ENCODE measurements around the gene ADORA2B.
"Not testable (repeated sequence)": the region's sequence is repeated elsewhere in the genome, so short reads cannot be mapped to it uniquely, and the experiment has no call there.

Gene ADORA2B

DNA sequence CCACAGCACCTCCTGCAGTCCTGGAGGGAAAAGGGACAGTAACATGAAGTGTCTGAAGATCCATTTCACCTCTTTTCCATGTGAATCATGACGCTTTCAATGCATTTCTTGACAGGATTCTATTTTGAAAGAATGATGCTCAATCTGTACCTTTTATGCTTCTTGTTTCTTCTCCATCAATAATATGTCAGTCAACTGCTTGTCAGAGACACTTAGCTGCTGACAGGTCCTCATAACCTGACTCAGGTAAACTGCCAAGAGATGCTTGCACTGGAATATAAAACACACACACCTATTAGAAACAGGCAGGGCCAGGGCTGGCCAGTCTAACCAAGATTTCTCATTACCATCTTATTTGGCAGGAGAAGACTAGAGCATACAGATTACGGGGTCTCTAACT, 33.0 kb downstream of the ADORA2B start:
- H3K4me3 ChIP-seq (ENCODE audit: low read length), result no peak overlapping the region
- TF ChIP-seq ZNF274 (IDR thresholded peaks at IDR 0.05; ENCODE audit: low read depth, low read length), result no peak

DNA sequence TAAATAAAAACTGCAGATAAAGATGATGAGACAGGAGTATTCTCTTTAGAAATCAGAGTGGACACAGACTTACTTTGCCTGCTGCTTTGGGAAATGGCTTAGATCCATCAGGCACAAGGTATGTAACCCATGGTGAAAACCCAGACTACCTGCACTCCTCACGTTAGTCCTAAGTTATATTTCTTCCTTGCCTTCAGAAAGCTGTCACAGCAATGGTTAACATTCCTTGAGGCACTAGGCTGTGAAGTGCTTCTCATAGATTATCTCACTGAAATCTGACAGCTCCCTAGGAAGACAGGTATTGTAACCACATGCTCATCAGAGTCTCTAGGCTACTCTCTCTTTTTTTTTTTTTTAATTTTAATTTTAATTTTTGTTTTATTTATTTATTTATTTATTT, 33.7 kb downstream of the ADORA2B start:
- no peak overlapping the region for H3K4me3 ChIP-seq (ENCODE audit: low read length)
- no peak for TF ChIP-seq ZNF274 (IDR thresholded peaks at IDR 0.05; ENCODE audit: low read depth, low read length)

DNA sequence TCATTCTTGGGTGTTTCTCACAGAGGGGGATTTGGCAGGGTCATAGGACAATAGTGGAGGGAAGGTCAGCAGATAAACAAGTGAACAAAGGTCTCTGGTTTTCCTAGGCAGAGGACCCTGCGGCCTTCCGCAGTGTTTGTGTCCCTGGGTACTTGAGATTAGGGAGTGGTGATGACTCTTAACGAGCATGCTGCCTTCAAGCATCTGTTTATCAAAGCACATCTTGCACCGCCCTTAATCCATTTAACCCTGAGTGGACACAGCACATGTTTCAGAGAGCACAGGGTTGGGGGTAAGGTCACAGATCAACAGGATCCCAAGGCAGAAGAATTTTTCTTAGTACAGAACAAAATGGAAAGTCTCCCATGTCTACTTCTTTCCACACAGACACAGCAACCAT, 34.1 kb downstream of the ADORA2B start:
- H3K4me3 ChIP-seq (ENCODE audit: low read length), result not testable (repeated sequence)

DNA sequence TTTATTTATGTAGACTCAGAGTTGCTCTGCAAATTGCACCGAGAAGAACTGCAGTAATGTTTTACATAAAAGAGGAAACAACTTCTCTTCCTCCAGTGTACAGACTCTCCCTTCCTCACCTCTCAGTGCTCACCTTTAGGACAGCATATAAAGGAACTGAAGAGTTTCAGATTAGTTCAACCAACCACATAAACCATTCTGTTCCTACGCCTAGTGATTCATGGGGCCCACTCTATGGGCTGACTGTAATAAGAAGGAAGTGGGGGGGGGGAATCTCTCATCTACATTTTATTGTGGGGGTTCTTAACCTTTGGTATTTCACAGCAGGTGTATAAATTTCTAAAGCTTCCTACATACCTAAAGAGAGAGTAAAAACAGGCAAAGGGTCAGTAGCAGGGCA, 36.3 kb downstream of the ADORA2B start:
- H3K4me3 ChIP-seq (ENCODE audit: low read length), result no peak overlapping the region
- TF ChIP-seq ZNF274 (IDR thresholded peaks at IDR 0.05; ENCODE audit: low read depth, low read length), result no peak

- TF ChIP-seq ZNF274 (IDR thresholded peaks at IDR 0.05; ENCODE audit: low read depth, low read length), result no peak
- H3K4me3 ChIP-seq (ENCODE audit: low read length), result no peak overlapping the region
Measured at GRCh38 chr17:15981646-15982580, 37.0 kb downstream of the ADORA2B start.

DNA sequence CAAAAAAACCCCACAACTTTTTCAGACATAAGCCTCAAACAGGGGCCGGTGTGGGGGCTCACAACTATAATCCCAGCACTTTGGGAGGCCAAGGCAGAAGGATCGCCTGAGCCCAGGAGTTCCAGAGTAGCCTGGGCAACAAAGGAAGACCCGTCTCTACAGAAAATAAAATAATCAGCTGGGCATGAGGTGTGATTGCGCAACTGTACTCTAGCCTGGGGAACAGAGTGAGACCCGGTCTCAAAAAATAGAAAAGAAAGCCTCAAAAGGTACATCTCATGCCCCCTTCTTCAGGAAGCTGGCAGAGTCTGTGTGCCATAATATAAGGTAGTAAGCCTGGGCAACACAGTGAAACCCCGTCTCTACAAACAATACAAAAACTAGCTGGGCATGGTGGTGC, 51.4 kb downstream of the ADORA2B start:
- no peak overlapping the region for H3K4me3 ChIP-seq (ENCODE audit: low read length)
- no peak for TF ChIP-seq ZNF274 (IDR thresholded peaks at IDR 0.05; ENCODE audit: low read depth, low read length)

- H3K4me3 ChIP-seq (ENCODE audit: low read length), result no peak overlapping the region
- no peak for TF ChIP-seq ZNF274 (IDR thresholded peaks at IDR 0.05; ENCODE audit: low read depth, low read length)
Measured at GRCh38 chr17:15998031-15998562, 53.2 kb downstream of the ADORA2B start.

DNA sequence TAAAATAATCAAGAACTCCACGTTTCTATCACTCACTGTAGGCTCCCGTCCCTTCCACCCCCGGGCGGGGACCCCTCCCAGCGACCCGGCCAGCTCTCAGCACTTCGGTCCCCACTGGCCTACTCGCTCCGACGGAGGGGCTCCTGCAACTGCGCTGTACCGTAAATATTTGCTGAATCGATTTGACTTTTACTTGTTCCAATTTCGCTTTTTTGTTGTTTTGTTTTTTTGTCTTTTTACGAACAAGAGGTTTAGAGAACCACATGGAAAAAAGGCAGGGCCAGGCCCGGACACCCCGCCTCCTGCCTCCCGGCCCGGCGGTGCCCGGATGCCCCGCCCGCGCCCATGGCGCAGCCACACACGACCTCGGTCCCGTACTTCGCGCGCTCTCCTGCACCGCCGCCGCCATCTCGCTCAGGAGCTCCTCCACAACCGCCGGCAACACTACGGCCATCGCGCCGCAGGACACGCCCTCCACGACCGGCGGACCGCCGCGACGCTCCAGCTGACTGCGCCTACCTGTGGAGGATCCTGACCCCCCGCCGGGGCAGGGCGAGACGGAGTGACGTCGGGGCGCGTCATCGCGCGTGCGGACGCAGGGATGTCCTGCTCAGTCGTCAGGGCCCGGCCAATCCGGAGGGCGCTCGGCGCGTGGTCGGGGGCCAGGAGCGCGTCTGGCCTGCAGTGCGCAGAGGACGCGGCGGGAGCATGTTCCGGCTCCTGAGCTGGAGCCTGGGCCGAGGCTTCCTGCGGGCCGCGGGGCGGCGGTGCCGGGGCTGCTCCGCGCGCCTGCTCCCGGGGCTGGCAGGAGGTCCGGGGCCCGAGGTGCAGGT, 54.4 kb downstream of the ADORA2B start, which contains the start of the genes TTC19 and ZSWIM7:
Gene TTC19 (plus strand): TSS at position 684 of the 833 bp plus-strand sequence. CDS start 25 bp downstream, at position 709.
Gene ZSWIM7 (minus strand): TSS at position 564 of the 833 bp plus-strand sequence. CDS start 110 bp downstream, at position 454.
- H3K4me3 ChIP-seq (ENCODE audit: low read length), result peak within 1 kb of the TSS; percentile 89
- no peak for TF ChIP-seq ZNF274 (IDR thresholded peaks at IDR 0.05; ENCODE audit: low read depth, low read length)

GRCh38 chr17:15999974-16000827, 55.3 kb downstream of the ADORA2B start:
- no peak for TF ChIP-seq ZNF274 (IDR thresholded peaks at IDR 0.05; ENCODE audit: low read depth, low read length)
- H3K4me3 ChIP-seq (ENCODE audit: low read length), result peak overlapping the region; percentile 89

DNA sequence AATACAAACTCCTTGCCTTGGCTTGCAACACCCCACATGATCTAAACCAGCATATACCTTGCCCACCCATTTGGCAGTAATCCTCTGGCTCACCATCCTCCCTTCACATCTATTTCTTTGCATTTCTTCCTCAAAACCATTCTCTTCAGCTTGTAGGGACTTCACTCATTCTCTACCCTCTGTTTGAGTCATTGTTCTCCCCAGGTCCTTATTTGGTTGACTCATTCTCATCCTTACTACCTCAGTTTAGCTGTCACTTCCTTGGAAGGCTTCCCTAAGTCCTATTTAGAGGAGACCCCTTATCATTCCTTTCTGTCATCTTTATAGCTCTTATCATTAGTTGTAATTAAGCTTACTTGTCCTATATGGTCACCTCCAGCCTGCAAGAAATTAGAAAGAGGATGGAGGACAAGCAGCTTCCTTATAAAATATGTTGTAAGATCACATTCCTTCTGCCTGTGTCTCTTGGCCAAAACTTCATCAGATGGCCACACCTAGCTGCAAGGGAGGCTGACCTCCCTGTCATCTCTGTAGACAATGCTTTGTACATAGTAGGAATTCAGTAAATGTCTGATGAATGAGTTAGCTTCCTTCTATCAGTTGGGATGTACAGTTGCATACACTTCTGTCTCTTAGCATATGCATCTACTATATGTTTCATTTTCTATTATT, 56.4 kb downstream of the ADORA2B start:
- H3K4me3 ChIP-seq (ENCODE audit: low read length), result peak overlapping the region; percentile 89
- TF ChIP-seq ZNF274 (IDR thresholded peaks at IDR 0.05; ENCODE audit: low read depth, low read length), result no peak

- no peak for TF ChIP-seq ZNF274 (IDR thresholded peaks at IDR 0.05; ENCODE audit: low read depth, low read length)
- no peak overlapping the region for H3K4me3 ChIP-seq (ENCODE audit: low read length)
Measured at GRCh38 chr17:16002708-16003260, 57.9 kb downstream of the ADORA2B start.

DNA sequence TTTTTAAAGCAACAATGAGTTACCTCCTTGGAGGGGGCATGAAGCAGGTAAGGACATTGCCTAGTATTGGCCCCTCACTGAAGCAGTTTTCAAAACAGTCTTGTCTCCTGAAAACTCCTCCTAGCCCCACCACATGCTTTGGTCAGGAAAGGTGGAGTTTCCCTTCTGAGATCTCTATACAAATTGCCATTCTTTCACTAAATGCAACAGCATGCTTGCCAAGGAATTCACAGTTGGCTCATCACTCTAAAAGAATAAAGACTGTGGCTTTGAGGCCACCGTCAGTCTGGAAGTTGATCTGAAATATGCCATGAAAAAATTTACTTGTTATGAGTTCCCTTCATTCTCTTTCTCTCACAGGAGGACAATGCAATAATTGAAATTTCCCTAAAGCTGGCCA, 58.9 kb downstream of the ADORA2B start:
- TF ChIP-seq ZNF274 (IDR thresholded peaks at IDR 0.05; ENCODE audit: low read depth, low read length), result no peak
- H3K4me3 ChIP-seq (ENCODE audit: low read length), result no peak overlapping the region

DNA sequence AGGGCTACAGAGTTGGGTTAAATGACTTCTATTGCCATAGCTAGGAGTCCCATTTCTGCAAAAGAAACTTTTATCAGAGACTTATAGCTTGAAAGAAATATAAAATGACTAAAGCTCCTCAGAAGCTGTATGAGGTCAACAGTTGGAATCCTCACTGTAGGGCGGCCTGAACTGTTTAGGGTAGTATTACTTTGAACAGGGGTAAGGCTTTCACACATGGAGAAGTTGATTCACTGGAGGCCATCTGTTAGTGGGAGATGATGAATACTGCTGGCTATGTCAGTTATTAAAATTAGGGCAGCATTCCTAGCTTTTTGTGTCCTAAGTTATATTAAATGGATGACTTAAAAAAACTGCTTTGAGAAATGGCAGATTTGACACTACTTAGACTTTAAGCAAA, 60.7 kb downstream of the ADORA2B start:
- H3K4me3 ChIP-seq (ENCODE audit: low read length), result no peak overlapping the region
- TF ChIP-seq ZNF274 (IDR thresholded peaks at IDR 0.05; ENCODE audit: low read depth, low read length), result no peak

Measured in GM08714 (cell line).